Measurements from ENCODE around the gene GET4. TPM values are rescaled to one million over a fixed set of nuclear protein-coding genes. Genes with fewer than 3 reads are reported as not detected.

The GET4 gene, protein sequence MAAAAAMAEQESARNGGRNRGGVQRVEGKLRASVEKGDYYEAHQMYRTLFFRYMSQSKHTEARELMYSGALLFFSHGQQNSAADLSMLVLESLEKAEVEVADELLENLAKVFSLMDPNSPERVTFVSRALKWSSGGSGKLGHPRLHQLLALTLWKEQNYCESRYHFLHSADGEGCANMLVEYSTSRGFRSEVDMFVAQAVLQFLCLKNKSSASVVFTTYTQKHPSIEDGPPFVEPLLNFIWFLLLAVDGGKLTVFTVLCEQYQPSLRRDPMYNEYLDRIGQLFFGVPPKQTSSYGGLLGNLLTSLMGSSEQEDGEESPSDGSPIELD
- 98.5 and 102 TPM in 2 replicates for total RNA-seq (2014; rRNA removed; shearing (Covaris generic))

DNA sequence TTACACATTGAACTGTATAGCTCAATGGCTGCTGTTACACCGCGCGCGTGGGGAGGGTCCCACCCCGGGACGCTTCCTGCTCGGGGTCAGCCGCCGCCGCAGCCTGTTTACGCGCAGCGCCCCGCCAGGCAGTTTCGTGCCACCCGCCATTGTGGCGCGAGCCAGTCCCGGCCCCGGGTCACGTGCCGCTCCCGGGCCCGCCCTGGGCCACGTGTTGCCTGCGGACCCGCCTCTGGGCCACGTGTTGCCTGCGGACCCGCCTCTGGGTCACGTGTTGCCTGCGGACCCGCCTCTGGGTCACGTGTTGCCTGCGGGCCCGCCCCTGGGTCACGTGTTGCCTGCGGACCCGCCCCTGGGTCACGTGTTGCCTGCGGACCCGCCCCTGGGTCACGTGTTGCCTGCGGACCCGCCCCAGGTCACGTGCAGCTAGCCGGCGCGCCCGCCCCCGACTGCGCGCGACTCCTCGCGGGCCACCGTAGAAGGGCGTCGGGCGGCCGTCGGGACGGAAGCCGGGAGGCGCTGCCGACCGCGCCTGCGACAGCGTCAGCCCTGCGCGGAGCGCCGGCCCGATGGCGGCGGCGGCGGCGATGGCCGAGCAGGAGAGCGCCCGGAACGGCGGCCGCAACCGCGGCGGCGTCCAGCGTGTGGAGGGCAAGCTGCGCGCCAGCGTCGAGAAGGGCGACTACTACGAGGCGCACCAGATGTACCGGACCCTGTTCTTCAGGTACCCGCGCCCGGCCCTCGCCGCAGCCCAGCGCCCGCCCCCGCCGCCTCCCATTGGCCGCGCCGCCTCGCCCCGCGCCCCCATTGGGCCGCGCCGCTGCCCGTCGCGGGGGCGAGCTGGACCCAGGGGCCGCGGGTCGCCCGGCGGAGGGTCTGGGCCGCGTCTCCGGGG, at the start of gene GET4:
Gene GET4, plus strand, starts transcription at position 478 of the 895 bp plus-strand sequence. Its CDS starts 92 bp downstream, at position 570.
- in situ Hi-C loops (cut with HindIII; ENCODE audit: low sequenced_read_pairs), result no loop called here
- DNase-seq (ENCODE audit: low spot score), result peak; percentile 92

DNA sequence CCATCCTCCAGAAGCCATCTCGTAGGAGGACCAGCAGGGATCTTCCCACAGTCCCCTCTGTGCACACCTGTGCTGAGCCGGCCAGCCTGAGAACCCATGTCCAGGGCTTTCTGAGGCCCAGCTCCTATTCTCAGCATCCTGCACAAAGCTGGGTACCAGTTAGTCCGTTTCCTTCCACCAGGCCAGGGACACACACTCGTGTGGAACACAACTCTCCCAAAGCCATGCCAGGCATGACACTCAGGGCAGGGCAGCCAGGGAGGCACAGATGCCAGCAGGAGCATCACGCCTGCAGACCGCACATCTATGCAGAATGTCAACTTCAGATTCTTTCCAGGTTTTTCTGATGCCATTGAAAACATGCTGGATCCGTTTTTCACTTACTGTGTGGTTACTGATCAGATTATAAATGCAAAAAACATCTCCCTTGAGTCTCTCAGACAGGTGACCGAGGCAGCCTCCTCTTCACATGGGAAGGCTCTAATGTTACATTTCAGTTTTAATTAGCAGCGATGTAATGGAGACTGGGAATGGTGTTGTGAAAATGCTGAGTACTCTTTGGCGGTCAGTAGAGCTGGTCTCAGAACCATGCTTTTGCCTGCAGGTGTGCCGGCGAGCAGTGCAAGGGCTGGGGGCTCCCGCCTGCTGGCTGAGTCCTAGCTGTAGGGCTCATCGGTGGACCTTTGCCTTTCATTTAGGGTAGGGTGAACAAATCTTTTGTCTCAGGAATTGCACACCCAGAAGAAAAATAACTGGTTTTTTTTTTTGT, 47.4 kb upstream of the GET4 start:
- in situ Hi-C loops (cut with HindIII; ENCODE audit: low sequenced_read_pairs), result no loop called here
- peak; percentile 28 for DNase-seq (ENCODE audit: low spot score)

DNA sequence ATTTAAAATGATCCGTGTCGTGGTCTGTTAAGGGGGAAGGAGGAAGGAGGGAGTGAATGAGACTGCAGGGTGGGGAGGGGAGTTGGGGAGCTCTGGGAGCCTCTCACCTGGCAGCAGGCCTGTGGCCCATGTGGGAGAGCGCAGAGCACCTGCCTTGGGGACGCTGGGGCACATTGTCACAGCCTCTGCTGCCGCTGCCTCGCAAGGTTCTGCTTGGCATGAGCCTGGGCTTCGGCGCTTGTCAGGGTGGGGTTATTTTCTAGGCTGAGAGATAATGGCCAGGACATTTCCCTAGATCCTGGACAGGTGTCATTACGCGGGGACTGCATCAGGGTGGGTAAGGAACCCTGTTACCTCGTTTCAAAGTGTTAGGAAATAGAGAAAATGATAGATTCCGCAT, 46.3 kb upstream of the GET4 start:
- in situ Hi-C loops (cut with HindIII; ENCODE audit: low sequenced_read_pairs), result no loop called here
- DNase-seq (ENCODE audit: low spot score), result no peak

DNA sequence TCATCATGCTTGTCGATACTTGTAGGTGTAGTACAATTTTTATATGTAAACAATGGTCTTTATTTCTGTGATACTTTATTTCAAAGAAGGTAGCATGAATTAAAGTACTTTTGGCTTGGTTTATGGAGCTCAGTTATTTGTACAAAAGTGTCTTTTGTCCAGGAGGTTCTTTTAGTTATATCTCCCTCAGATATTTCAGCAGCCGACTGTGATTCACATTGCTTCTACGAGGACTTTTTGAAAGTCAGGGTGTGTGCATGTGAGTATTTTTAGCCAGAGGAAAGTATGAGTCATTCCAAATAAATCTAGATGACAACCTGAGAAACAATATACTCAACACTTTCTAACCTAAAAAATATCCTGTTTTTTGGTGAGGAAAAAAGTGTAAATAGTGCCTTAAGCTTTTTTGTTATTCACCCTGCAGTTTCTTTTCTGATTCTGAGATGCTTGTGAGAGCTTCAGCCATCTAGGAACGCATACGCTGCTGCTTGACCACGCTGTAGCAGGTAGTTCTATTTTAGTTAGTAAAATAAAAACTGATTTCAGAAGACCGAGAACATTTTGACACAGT, 44.7 kb upstream of the GET4 start:
- in situ Hi-C loops (cut with HindIII; ENCODE audit: low sequenced_read_pairs), result no loop called here
- DNase-seq (ENCODE audit: low spot score), result peak; percentile 27

DNA sequence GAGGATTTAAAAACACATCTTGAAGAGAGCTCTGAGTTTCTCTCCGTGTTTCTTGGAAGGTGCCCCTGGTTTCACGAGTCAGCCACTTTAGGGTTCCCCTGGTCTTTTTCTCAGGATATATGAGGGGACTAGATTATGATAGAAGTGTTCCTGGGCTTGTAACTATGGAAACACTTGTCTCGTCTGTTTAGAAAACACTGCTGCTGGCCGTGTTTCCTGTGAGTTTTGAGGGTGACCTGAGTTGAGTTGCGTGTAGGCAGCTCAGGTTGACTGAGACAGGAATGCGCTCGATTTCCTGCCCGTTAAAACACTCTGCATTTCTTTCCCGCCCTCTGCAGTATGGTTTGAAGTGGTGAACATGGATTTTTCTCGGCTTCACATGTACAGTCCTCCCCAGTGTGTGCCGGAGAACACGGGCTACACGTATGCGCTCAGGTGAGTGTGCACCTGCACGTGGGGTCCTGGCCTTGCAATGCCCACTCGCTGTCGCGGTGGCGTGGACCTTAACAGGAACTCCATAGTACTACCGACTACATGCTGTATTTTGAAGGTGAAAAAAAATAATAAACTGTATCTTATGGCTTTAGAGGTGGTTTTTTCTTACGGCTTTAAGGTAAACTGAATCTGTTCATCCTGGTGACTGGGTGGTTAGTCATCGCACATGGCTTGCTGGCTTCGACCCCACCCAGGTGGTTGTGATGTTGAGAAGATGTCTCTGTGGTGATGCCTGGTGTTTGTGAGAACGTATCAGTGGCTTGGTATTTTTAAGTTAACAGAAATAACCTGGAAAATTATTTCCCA, 44.0 kb upstream of the GET4 start, which contains the start of gene SUN1:
Gene SUN1, plus strand, starts transcription at position 310 of the 801 bp plus-strand sequence. Its CDS starts 49 bp downstream, at position 359.
- no peak for DNase-seq (ENCODE audit: low spot score)
- in situ Hi-C loops (cut with HindIII; ENCODE audit: low sequenced_read_pairs), result no loop called here

DNA sequence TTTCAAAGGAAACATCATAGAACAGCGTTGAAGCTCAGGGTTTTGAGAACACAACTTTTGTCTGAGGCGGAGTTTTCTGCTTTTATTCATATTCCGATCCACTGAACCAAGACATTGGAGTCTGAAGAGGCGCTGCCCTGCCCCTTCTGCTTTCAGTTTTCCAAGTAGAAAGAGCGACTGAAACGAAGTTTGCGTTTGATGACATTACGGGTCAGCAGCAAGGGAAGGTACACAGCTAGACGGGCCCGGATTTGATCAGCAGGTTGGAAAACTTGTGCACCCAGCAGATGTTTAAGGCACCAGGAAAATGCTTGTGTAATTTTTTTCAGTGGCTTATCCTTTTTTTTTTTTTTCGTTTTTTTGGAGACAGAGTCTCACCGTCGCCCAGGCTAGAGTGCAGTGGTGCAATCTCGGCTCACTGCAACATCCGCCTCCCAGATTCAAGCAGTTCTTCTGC, 43.4 kb upstream of the GET4 start:
- in situ Hi-C loops (cut with HindIII; ENCODE audit: low sequenced_read_pairs), result no loop called here
- no peak for DNase-seq (ENCODE audit: low spot score)

DNA sequence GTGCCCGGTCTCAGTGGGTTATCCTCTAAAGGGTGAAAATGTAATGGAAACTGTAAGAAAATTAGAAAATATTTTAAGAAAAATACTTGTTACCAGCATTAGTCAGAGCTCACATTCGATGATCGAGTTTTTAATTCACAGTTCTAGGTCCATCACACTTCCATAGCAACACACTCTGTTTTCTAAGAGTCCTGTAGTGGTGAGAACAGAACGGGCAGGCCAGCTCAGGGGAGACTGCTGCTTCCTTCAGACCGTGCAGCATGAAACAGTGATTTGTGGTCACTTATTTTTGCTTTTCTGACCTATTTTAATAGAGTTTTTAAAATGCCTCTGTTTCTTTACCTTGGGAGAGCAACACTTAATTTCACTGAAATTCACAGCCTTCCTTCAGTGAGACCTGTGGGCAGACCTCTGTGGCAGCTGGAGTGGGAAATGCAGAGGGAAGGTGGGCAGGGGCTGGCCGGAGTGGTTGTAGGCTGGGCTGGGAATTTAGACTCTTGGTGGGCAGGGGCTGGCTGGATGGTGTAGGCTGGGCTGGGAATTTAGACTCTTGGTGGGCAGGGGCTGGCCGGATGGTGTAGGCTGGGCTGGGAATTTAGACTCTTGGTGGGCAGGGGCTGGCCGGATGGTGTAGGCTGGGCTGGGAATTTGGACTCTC, 42.6 kb upstream of the GET4 start:
- in situ Hi-C loops (cut with HindIII; ENCODE audit: low sequenced_read_pairs), result no loop called here

DNA sequence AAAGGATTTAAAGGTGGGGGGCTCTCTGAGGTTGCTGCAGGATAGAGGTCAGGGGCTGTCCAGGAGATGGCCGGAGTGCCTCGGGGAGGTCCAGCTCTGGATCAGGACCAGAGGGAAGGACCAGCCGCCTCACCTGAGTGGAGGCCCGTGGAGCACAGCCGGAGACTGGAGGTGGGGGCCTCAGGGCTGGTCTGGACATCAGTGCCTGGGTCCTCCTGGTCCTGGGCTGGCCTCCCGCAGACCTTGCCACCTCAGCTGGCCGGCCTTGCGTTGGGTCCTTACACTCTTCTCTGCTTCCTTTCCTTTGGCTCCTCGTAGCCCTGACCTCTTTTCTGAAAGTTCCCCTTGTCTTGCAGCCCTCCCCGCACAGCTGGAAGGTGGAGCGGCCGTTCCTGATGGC, 42.1 kb upstream of the GET4 start:
- DNase-seq (ENCODE audit: low spot score), result no peak
- in situ Hi-C loops (cut with HindIII; ENCODE audit: low sequenced_read_pairs), result no loop called here

More for the DNA sequence above, 42.6 kb upstream of the GET4 start:
- no peak for DNase-seq (ENCODE audit: low spot score)

DNA sequence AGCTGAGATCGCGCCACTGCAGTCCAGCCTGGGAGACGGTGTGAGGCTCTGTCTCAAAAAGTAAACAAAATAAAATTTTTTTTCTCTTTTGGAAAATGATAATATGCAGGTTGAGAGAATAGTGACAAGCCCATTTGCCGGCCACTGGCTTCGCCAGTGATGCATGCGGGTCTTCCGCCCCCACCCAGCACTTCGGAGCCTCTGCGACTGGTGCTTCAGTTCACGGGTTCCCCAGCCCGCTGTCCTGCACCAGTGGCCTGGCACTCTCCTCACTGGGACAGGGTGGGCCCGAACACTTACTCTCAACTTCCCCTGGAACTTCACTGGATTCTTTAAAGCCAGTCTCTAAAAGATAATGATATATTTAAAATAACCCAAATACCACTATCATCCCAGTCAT, 41.3 kb upstream of the GET4 start:
- DNase-seq (ENCODE audit: low spot score), result no peak
- in situ Hi-C loops (cut with HindIII; ENCODE audit: low sequenced_read_pairs), result no loop called here

DNA sequence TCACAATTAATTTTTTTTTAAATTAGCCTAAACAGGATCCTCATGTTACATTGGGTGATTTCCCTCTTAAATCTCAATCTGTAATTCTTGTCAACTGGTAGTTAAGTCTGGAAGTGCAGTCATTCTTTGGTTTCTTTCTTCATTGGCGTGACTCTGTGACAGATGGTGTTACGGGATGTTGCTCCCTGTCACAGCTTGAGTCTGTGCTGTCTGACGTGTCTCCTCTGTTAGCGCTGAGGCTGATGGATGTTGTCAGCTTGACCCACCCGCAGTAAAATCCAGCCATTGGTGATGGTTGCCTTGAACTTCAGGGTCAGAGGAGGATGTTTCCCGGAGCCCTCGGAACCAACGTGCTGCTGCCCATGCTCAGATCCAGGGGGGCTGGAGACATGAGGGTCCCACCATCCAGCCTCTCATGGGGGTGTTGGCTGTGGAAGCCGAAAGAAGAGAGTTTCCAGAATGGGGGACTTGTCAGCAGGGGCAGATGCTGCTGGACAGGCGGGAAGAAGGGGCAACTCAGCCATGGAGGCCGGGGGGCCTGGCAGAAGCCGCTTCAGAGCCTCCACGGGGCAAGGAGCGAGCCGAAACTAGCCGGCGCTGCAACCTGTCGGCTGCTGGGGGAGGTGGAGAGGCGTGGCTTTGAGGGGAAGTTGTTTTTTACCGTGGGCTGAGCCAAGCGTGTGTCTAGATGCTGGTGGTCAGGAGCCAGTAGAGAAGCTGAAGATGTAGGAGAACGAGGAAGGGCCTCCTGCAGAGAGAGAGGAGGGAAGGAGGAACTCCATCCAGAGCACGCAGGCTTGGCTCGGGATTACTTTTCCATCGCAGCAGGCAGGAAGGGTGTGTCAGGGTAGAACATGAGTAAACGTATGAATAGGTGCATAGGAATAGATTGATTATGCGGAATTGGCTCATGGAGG, 40.6 kb upstream of the GET4 start:
- peak; percentile 81 for DNase-seq (ENCODE audit: low spot score)
- in situ Hi-C loops (cut with HindIII; ENCODE audit: low sequenced_read_pairs), result no loop called here

DNA sequence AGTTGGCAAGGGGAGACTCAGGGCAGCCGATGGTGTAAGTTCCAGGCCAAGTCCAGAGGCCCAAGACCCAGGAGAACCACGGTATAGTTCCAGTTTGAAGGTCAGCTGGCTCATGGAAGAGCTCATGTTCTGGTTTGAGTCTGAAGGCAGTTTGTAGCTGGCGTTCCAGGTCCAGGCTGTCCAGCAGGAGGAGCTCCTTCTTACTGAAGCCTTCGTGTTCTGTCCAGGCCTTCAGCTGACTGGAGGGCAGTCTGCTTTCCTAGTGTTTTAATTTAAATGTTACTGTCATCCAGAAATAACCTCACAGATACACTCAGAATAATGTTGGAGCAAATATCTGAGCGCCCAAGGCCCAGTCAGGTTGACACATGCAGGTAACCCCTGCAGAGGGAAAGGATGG, 39.9 kb upstream of the GET4 start:
- DNase-seq (ENCODE audit: low spot score), result peak; percentile 83

DNA sequence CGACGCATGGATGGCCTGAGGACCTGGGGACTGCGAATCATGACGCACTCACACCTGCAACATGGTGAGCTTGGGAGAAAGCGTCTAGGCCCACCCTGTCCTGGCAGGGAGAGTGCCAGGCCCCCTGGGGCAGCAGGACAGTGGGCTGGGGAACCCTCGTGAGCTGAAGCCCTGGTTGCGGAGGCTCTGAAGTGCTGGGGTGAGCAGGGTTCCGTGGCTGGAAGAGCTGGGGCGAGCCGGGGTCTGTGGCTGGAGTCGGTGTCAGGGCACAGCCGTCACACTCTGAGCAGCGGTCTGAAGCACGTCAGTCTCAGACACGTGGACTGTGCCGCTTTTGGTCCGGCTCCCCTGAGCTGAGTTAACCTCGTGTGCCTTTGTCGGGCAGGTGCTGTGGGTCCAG, 39.4 kb upstream of the GET4 start:
- DNase-seq (ENCODE audit: low spot score), result no peak
- in situ Hi-C loops (cut with HindIII; ENCODE audit: low sequenced_read_pairs), result no loop called here

More for the DNA sequence above, 39.9 kb upstream of the GET4 start:
- in situ Hi-C loops (cut with HindIII; ENCODE audit: low sequenced_read_pairs), result no loop called here

DNA sequence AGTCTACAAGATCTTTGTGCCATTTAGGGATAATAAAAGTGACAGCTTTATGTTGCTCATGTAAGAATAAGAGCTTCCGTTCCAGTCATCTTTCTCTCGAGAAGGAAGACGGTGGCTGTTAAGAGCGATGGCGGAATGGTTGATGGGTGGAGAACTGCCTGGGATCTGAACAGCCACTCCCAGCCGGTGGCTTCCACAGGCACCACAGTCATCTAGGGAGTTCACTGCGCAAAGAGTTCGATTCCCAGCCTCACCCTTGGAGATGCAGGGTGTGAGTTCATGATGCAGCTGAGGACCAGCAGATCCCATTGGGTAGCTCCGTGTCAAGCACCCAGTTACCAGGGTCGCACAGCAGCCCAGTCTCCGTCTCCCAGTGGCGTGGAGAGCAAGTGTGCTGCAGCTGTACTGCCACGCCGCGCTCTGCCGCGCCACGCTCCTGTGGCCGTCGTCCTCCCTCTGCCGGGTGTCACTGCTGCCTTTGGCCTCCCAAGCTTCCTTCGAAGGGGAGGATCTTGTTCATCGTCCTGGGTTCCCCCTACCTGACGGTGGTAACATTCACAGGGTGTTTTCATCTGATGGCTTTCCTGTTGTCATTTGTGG, 36.3 kb upstream of the GET4 start:
- DNase-seq (ENCODE audit: low spot score), result no peak
- in situ Hi-C loops (cut with HindIII; ENCODE audit: low sequenced_read_pairs), result no loop called here

DNA sequence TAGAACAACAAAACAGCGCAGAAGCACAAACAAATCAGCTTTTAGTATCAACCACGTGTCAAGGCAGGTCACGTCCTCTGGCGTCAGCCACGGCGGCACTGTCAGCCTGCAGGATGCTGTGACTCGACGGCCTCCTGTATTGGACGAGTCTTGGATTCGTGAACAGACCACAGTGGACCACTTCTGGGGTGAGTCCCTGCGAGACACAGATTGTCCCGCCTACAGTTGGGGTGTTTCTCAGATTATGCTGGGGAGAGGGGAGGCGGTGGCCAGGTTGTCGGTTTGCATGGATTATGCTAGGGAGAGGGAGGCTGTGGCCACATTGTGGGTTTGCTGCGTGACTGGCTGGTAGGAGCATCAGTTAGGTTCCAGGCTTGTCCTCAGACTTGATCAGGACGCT, 34.4 kb upstream of the GET4 start:
- DNase-seq (ENCODE audit: low spot score), result no peak
- in situ Hi-C loops (cut with HindIII; ENCODE audit: low sequenced_read_pairs), result no loop called here

DNA sequence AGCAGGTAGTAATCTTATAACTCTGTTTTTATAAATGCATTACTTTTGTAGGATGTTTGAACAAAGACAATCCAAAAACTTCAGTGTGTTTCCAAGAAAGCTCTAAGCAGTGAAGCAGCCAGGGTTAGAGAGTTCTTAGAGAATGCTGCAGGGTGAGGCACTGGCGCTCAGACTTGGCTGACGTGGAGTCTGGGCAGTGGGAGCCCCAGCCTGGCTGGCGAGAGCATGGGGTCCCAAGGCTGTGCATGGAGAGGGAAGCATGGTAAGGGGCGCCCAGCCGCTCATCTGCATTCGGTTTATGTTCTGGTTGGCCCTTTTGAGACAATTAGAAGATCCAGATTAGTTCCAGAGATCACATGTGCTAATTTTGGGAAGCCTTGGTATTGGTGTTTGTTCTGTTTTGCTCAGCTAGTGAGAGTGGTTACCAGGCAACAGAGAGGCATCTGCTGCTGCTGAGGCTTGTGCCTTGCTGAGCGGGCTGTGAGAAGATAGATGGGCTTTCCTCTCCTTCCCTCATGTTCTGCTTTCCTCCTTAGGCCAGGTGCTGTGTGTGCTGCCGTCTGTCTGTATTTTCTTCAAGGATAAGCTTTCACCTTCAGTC, 33.8 kb upstream of the GET4 start:
- in situ Hi-C loops (cut with HindIII; ENCODE audit: low sequenced_read_pairs), result no loop called here

DNA sequence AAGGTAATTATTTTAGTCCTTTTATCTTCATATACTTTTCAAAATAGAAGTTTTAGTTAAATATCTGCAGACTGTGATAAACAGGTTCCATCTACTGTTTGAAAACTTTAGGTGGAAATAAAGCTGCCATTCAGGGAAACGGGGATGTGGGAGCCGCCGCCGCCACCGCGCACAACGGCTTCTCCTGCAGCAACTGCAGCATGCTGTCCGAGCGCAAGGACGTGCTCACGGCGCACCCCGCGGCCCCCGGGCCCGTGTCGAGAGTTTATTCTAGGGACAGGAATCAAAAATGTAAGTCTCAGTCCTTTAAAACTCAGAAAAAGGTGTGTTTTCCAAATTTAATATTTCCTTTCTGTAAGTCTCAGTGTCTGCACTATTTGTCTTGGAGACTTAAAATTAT, 33.1 kb upstream of the GET4 start:
- DNase-seq (ENCODE audit: low spot score), result no peak
- in situ Hi-C loops (cut with HindIII; ENCODE audit: low sequenced_read_pairs), result no loop called here

More for the DNA sequence above, 33.8 kb upstream of the GET4 start:
- peak; percentile 61 for DNase-seq (ENCODE audit: low spot score)

Data from G401 (cell line).